HepG2 (cell line): ENCODE results near the gene FN1. TPM values are rescaled to one million over a fixed set of nuclear protein-coding genes. Genes with fewer than 3 reads are reported as not detected.

Source experiments
- CEBPZ ChIP-seq: IDR thresholded peaks from 2 replicates; pipeline ENCODE4 v1.6.1; 2012; ENCODE audit warnings: low read length, improper control_type of control experiment
- FOXA1 ChIP-seq, 2 experiments: fragments of 450-650 bp in 1 of 2; sonication (generic) in 1 of 2; formaldehyde crosslinking in 1 of 2; IDR thresholded peaks; 2 replicates each; pipeline versions ENCODE4 v1.4.0 to v1.6.1; 2016 to 2020; ENCODE audit warnings: missing genetic modification reagents in 1 of 2
- GATAD1 ChIP-seq: IDR thresholded peaks from 2 replicates; pipeline ENCODE4 v1.6.1; 2016; ENCODE audit warnings: missing genetic modification reagents, missing compliant biosample characterization
- KIAA2018 ChIP-seq: sonication (generic); formaldehyde crosslinking; IDR thresholded peaks from 2 replicates; pipeline ENCODE4 v1.5.0; 2020; ENCODE audit warnings: mild to moderate bottlenecking, missing genetic modification reagents, borderline replicate concordance
- PCBP2 ChIP-seq: fragments of 200-400 bp; formaldehyde crosslinking; optimal IDR thresholded peaks from 2 replicates; pipeline ENCODE3; 2018; ENCODE audit warnings: low read length, low read depth; ENCODE audit not compliant: poor library complexity, severe bottlenecking
- STAT5B ChIP-seq: sonication (generic); formaldehyde crosslinking; IDR thresholded peaks from 2 replicates; pipeline ENCODE4 v1.4.0; 2020; ENCODE audit warnings: missing genetic modification reagents
- XBP1 ChIP-seq: sonication (generic); formaldehyde crosslinking; IDR thresholded peaks from 2 replicates; pipeline ENCODE4 v1.5.0; 2020; ENCODE audit warnings: missing genetic modification reagents
- ZBTB37 ChIP-seq: sonication (generic); formaldehyde crosslinking; IDR thresholded peaks from 2 replicates; pipeline ENCODE4 v1.4.0; 2020; ENCODE audit warnings: mild to moderate bottlenecking, missing genetic modification reagents
- ZFYVE20 ChIP-seq: sonication (generic); formaldehyde crosslinking; IDR thresholded peaks from 2 replicates; pipeline ENCODE4 v1.8.0; 2023; ENCODE audit warnings: low read depth, mild to moderate bottlenecking, moderate library complexity, missing genetic modification reagents, borderline replicate concordance
- ZNF503 ChIP-seq: sonication (generic); formaldehyde crosslinking; IDR thresholded peaks from 2 replicates; pipeline ENCODE4 v1.4.0; 2020; ENCODE audit warnings: missing genetic modification reagents
- ZNF558 ChIP-seq: sonication (generic); formaldehyde crosslinking; IDR thresholded peaks from 2 replicates; pipeline ENCODE4 v1.9.0; 2022; ENCODE audit warnings: mild to moderate bottlenecking, missing genetic modification reagents, borderline replicate concordance
- ZNF766 ChIP-seq: sonication (generic); formaldehyde crosslinking; IDR thresholded peaks from 2 replicates; pipeline ENCODE4 v1.5.0; 2020; ENCODE audit warnings: missing genetic modification reagents, borderline replicate concordance
- polyA plus RNA-seq, 8 experiments: library from polyadenylated mRNA; depleted of rRNA in 3 of 8; stranded (reverse) in 7 of 8; unstranded in 1 of 8; fragments of >200 nt; fragmentation: Illumina TruSeq in 4 of 8; extraction: Trizol in 4 of 8; gene quantifications; 2 replicates each; pipeline versions ENCODE4 v1.2.1 to v1.2.3, GENCODE V29; 2011 to 2016; ENCODE audit warnings: low read depth in 4 of 8, missing spikeins in 1 of 8, mixed read lengths in 1 of 8; ENCODE audit not compliant: insufficient read depth in 1 of 8
- total RNA-seq, 5 experiments: library from RNA; depleted of rRNA; stranded (reverse); fragments of >200 nt; fragmentation: Illumina TruSeq; extraction: Trizol; gene quantifications; 2 replicates each; pipeline ENCODE4 v1.2.3, GENCODE V29; 2016; ENCODE audit warnings: low read depth in 1 of 5

The FN1 gene
- total and polyA plus RNA-seq, 2 of the 13 experiments (the other 11 are each of a cell fraction or from before 2014, with no cell fraction given): 1,847 to 6,471 TPM

- TF ChIP-seq CEBPZ (no peak), FOXA1 (IDR thresholded peaks at IDR 0.05) (no peak), FOXA1 (CRISPR knock-in tag; IDR thresholded peaks at IDR 0.05) (no peak), STAT5B (CRISPR knock-in tag) (no peak), ZBTB37 (no peak), ZFYVE20 (CRISPR knock-in tag) (no peak), GATAD1 (CRISPR knock-in tag) (no peak), ZNF558 (CRISPR knock-in tag) (no peak), XBP1 (no peak), ZNF503 (CRISPR knock-in tag) (no peak), ZNF766 (CRISPR knock-in tag) (no peak), KIAA2018 (CRISPR knock-in tag) (no peak), PCBP2 (no peak)
Measured at GRCh38 chr2:215431778-215432758, 3.8 kb downstream of the FN1 start (continued).
